Mucosa of rectum (tissue), 2 donors: ENCODE results near the gene FGR.

Source experiments
- H3K27ac ChIP-seq, 2 donors: one replicate each; pipeline ENCODE4 v1.7.0; 2013; ENCODE audit warnings: inconsistent platforms in 2 of 2, low read depth in 2 of 2, low read length in 2 of 2
- H3K27me3 ChIP-seq, 2 donors: one replicate each; pipeline ENCODE4 v1.7.0; 2013; ENCODE audit warnings: low read length in 2 of 2; ENCODE audit not compliant: control insufficient read depth in 2 of 2, insufficient read depth in 2 of 2
- H3K36me3 ChIP-seq, 2 donors: one replicate each; pipeline ENCODE4 v1.7.0; 2013; ENCODE audit warnings: low read length in 2 of 2; ENCODE audit not compliant: control insufficient read depth in 2 of 2, insufficient read depth in 2 of 2
- H3K4me1 ChIP-seq, 2 donors: one replicate each; pipeline ENCODE4 v1.7.0; 2013; ENCODE audit warnings: low read length in 2 of 2, mild to moderate bottlenecking in 1 of 2; ENCODE audit not compliant: control insufficient read depth in 2 of 2, insufficient read depth in 2 of 2
- H3K4me3 ChIP-seq, 2 donors: one replicate each; pipeline ENCODE4 v1.7.0; 2013; ENCODE audit warnings: low read length in 2 of 2
- H3K9ac ChIP-seq, 2 donors: one replicate each; pipeline ENCODE4 v1.7.0; 2013; ENCODE audit warnings: low read length in 2 of 2, low read depth in 1 of 2, mild to moderate bottlenecking in 1 of 2
- H3K9me3 ChIP-seq, 2 donors: one replicate each; pipeline ENCODE4 v1.7.0; 2013; ENCODE audit warnings: low read length in 2 of 2; ENCODE audit not compliant: control insufficient read depth in 2 of 2
- donor health status: healthy.
- donor health status: Normal muscosa, but diverticular disease.

The FGR gene

GRCh38 chr1:27574001-27574781 lies 60.8 kb downstream of the FGR start:
- Histone ChIP-seq H3K4me1 (peaks cover 20 to 26% of the 10 kb centered on the region in 2 donors), H3K9ac (peak overlapping the region; percentile 32 to 69), H3K36me3 (no peaks in the 10 kb centered on the region), H3K27ac (peak overlapping the region; percentile 63 to 68), H3K4me3 (no peak overlapping the region), H3K27me3 (no peaks in the 10 kb centered on the region), H3K9me3 (no peaks in the 10 kb centered on the region)

GRCh38 chr1:27572679-27573426 lies 62.1 kb downstream of the FGR start:
- H3K9ac ChIP-seq: no peak overlapping the region
- H3K27ac ChIP-seq: peak overlapping the region in 1 of 2 donors; percentile 40
- H3K27me3 ChIP-seq: no peaks in the 10 kb centered on the region
- no peak overlapping the region for H3K4me3 ChIP-seq
- no peaks in the 10 kb centered on the region for H3K36me3 ChIP-seq
- no peaks in the 10 kb centered on the region for H3K9me3 ChIP-seq
- H3K4me1 ChIP-seq: peaks cover 27 to 31% of the 10 kb centered on the region in 2 donors

DNA sequence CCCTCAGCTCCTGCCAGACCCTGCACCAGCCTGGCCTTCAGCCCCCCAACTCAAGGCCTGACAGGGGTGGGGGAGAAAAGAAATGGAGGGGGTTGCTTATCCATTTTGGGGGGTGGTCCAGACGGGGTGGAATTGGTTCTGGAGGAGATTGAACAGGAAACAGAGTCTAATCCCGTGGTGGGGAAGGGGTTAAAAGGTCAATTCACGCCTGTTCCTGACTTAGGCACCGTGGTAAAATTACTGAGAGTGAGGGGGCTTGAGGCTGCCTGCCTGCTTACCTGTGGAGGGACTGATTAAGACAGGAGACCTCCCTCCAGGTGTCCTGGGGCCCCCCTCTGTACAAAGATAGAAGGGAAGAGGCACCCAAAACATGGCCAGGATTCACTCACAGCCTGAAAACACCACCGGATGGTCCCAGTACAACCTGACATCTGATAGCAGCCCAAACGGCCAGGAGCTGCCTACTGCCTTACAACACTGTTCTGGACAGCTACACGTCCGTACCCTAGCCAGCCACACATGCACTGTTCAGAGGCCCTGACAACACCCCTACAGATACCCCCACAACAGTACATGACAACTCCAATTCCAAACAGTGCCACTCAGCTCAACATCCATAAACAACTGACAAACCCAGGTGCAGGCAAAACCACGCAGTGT lies 62.8 kb downstream of the FGR start:
- Histone ChIP-seq H3K27ac (peak overlapping the region in 1 of 2 donors; percentile 40), H3K36me3 (no peaks in the 10 kb centered on the region), H3K27me3 (no peaks in the 10 kb centered on the region), H3K9ac (no peak overlapping the region), H3K4me1 (peaks cover 34 to 36% of the 10 kb centered on the region in 2 donors), H3K4me3 (no peak overlapping the region), H3K9me3 (no peaks in the 10 kb centered on the region)

DNA sequence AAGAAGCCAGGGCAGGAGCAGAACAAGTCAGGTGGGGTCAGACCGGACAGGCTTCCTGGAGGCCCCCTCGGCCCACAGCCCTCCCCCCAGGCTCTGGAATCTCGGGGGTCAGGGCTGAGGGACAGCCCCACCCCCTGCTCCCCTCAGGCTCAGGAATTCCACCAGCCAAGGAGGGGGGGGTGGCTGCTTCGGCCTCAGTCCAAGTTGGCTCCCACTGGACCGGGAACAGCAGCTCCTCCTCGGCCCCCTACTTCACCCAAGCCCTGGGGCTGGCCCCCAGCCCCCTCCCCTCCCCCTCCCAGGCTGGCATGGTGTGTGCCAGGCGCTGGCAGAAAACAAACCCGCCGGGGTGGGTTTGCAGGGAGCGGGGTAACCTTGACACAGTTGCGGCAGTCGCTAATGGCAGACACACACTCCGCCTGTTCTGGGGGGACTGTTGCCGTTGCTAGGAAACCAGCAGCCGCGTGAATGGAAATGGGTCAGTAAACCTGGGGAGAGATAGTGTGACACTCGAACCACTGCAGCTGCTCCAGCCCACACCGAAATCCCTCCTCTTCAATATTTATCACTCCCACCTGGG lies 63.5 kb downstream of the FGR start:
- H3K27me3 ChIP-seq: no peaks in the 10 kb centered on the region
- H3K4me1 ChIP-seq: peaks cover 35 to 41% of the 10 kb centered on the region in 2 donors
- H3K27ac ChIP-seq: peak overlapping the region; percentile 30 to 40
- no peaks in the 10 kb centered on the region for H3K9me3 ChIP-seq
- H3K36me3 ChIP-seq: no peaks in the 10 kb centered on the region
- H3K9ac ChIP-seq: no peak overlapping the region
- H3K4me3 ChIP-seq: no peak overlapping the region

GRCh38 chr1:27570784-27571183 lies 64.2 kb downstream of the FGR start:
- no peaks in the 10 kb centered on the region for H3K36me3 ChIP-seq
- peaks cover 32 to 35% of the 10 kb centered on the region in 2 donors for H3K4me1 ChIP-seq
- no peaks in the 10 kb centered on the region for H3K9me3 ChIP-seq
- H3K27me3 ChIP-seq: no peaks in the 10 kb centered on the region
- peak overlapping the region in 1 of 2 donors; percentile 30 for H3K27ac ChIP-seq
- peak overlapping the region in 1 of 2 donors; percentile 2 for H3K9ac ChIP-seq
- H3K4me3 ChIP-seq: no peak overlapping the region

DNA sequence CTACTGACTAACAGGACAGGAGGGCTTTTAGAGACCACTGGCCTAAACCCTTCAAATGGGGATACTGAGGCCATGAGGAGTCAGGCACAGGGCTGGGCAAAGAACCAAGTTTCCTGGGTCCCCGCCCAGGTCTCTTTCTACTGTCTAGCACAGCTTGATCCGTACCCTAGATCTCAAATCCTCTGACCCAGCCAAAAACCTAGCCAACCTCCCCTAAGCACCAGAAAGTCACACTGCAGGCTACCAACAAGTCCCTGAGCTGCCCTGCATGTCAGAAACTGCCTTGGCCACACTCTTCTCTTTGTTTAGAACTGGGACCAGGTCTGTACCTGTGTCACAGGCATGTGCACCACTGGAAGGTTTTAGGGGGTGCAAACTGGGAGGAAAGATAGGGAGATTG lies 64.6 kb downstream of the FGR start:
- H3K9ac ChIP-seq: no peak overlapping the region
- no peaks in the 10 kb centered on the region for H3K27me3 ChIP-seq
- H3K36me3 ChIP-seq: no peaks in the 10 kb centered on the region
- H3K4me3 ChIP-seq: no peak overlapping the region
- H3K9me3 ChIP-seq: no peaks in the 10 kb centered on the region
- peak overlapping the region; percentile 9 to 71 for H3K27ac ChIP-seq
- peaks cover 36 to 40% of the 10 kb centered on the region in 2 donors for H3K4me1 ChIP-seq

DNA sequence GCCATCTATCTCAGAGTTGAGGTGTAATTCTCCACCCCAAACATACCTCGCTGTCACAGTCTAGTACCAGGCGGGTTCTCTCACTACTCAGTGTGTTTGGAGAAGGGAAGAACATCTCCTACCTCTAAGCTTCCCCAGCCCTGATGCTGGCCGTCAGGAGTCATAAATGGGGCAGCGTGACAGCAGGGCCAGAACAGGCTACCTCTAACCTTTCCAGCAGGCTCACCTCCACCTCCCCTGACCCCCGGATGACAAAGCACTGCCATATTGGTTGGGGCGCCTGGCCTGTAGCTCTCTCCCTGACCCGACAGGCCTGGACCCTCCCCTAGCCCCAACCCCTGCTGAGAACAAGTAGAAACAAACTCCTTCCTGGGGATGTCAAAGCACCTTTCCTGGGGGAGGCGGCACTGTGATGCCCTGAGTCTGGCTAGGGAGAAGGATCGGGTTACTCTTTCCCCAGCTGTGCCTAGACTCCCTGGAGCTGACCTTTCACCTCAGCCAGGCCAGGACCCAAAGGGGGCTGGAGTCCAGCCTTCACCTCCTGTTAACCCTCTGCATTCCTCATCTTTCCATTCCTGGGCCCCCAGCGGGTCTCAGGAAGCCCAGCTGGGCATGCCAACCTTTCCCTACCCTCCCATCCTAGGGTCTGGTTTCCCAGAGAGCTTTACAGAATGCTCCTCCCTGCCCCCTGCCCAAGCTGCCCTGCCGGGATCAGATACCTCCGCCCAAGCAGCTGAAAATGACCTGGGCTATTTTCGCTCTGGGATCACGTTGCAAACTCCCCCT lies 65.3 kb downstream of the FGR start:
- H3K9ac ChIP-seq: peak overlapping the region in 1 of 2 donors; percentile 74
- peaks cover 41 to 42% of the 10 kb centered on the region in 2 donors for H3K4me1 ChIP-seq

DNA sequence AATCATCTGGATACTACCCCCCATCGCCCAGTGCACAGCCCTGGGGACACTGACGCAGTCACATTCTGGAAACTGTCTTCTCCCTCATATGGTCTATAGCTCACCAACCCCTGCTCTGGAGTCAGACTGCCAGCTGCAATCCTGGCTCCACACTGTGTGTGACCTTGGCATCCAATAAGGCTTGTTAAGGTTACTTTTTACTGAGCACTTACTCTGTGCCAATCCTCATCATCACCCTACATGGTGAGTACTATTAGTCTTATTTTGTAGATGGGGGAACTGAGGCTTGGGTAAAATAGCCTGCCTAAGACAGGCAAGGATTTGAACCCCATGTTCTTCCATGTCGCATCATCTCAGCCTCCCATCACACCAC lies 65.9 kb downstream of the FGR start:
- H3K4me3 ChIP-seq: peak overlapping the region in 1 of 2 donors; percentile 48
- H3K27ac ChIP-seq: peak overlapping the region; percentile 71 to 77
- peak overlapping the region in 1 of 2 donors; percentile 74 for H3K9ac ChIP-seq
- H3K27me3 ChIP-seq: no peaks in the 10 kb centered on the region
- no peaks in the 10 kb centered on the region for H3K36me3 ChIP-seq
- no peaks in the 10 kb centered on the region for H3K9me3 ChIP-seq
- H3K4me1 ChIP-seq: peaks cover 41 to 43% of the 10 kb centered on the region in 2 donors

More for the DNA sequence above, 65.3 kb downstream of the FGR start:
- Histone ChIP-seq H3K36me3 (no peaks in the 10 kb centered on the region), H3K27me3 (no peaks in the 10 kb centered on the region), H3K27ac (peak overlapping the region; percentile 71 to 77), H3K4me3 (no peak overlapping the region), H3K9me3 (no peaks in the 10 kb centered on the region)

GRCh38 chr1:27568300-27569087 lies 66.5 kb downstream of the FGR start:
- Histone ChIP-seq H3K36me3 (no peaks in the 10 kb centered on the region), H3K27ac (peak overlapping the region; percentile 77 to 80), H3K4me1 (peaks cover 43 to 46% of the 10 kb centered on the region in 2 donors), H3K27me3 (no peaks in the 10 kb centered on the region), H3K9me3 (no peaks in the 10 kb centered on the region), H3K9ac (peak overlapping the region; percentile 60 to 74), H3K4me3 (peak overlapping the region; percentile 48 to 70)
